ENCODE measurements around the gene ZNF438. TPM values are rescaled to one million over a fixed set of nuclear protein-coding genes. Genes with fewer than 3 reads are reported as not detected.

ZNF438 gene
- total RNA-seq, 2 donors from 2014 or later = 2.7 to 4.3 TPM

DNA sequence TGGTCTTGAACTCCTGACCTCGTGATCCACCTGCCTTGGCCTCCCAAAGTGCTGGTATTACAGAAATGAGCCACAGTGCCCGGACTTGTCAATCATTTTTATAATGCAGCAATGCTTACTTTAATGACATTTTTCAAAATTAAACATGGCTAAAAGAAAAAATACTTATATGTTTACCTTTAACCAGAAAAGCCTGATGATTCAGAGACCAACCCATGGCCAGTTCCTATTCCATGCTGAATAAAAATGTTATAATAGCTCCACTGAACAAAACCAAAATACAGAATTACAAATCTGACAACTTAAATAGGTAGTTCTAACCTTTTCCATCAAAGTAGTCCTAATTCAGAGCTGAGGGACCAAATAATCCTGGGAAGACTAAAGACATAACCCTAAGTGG is 21.6 kb downstream of the ZNF438 start:
- peaks cover 6% of the 10 kb centered on the region for H3K4me1 ChIP-seq
- no peaks in the 10 kb centered on the region for H3K36me3 ChIP-seq

DNA sequence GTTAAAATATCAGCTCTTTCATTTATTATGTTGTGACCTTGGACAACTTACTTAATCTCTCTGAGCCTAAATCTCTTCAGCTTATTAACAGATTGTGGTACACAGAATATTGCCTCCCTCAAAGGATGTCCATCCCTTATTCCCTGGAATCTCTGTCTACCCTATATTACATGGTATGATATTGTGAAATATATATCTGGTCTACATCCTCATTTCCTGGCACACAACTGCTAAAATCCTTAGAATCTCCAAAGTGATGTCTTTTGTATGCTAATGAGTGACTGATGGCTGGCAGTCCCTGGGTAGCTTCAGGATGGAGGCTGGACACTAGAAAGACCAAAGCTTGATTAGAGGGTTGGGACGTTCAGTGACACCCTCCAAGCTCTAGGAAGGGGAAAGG is 25.8 kb downstream of the ZNF438 start:
- Histone ChIP-seq H3K36me3 (no peaks in the 10 kb centered on the region), H3K27me3 (no peaks in the 10 kb centered on the region), H3K27ac (no peak overlapping the region), H3K9me3 (no peaks in the 10 kb centered on the region), H3K4me1 (no peaks in the 10 kb centered on the region), H3K9ac (ENCODE audit: low read depth in 2 of 2, low read length in 2 of 2) (no peak overlapping the region), H3K4me3 (no peak overlapping the region)
- TF ChIP-seq, protein P1, sequence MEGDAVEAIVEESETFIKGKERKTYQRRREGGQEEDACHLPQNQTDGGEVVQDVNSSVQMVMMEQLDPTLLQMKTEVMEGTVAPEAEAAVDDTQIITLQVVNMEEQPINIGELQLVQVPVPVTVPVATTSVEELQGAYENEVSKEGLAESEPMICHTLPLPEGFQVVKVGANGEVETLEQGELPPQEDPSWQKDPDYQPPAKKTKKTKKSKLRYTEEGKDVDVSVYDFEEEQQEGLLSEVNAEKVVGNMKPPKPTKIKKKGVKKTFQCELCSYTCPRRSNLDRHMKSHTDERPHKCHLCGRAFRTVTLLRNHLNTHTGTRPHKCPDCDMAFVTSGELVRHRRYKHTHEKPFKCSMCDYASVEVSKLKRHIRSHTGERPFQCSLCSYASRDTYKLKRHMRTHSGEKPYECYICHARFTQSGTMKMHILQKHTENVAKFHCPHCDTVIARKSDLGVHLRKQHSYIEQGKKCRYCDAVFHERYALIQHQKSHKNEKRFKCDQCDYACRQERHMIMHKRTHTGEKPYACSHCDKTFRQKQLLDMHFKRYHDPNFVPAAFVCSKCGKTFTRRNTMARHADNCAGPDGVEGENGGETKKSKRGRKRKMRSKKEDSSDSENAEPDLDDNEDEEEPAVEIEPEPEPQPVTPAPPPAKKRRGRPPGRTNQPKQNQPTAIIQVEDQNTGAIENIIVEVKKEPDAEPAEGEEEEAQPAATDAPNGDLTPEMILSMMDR (IDR thresholded peaks at IDR 0.05) = no peak
- no peak for DNase-seq
- intact Hi-C loops (cut with DNase I) = no loop called here

More for the DNA sequence above, 21.6 kb downstream of the ZNF438 start:
- Histone ChIP-seq H3K27ac (no peak overlapping the region), H3K27me3 (no peaks in the 10 kb centered on the region), H3K9me3 (no peaks in the 10 kb centered on the region), H3K9ac (ENCODE audit: low read depth in 2 of 2, low read length in 2 of 2) (no peak overlapping the region), H3K4me3 (no peak overlapping the region)
- TF ChIP-seq, protein P1 (IDR thresholded peaks at IDR 0.05) = no peak
- no peak for DNase-seq
- intact Hi-C loops (cut with DNase I) = no loop called here

DNA sequence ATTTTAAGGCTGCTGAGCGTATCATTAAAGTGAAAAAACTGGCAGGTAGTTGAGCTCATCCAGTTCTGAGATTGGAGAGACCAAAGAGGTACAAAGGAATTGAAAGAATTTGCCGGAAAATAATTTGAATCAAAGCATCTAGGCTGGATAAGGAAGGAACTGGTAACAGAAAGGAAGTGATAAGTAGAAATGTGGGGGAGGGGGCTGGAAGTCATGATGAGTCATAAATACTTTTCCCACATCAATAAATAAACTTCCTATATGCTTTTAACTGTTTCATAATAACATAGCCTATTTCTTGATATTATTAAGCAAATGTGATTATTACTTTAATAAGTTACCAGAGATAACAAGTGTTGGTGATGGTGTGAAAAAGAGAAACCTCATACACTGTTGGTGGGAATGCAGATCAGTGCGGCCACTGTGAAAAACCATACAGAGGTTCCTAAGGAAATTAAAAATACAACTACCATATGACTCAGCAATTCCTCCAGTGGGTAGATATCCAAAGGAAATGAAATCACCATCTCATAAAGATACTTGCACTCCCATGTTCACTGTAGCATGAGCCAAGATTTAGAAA is 27.0 kb downstream of the ZNF438 start:
- H3K9me3 ChIP-seq = no peaks in the 10 kb centered on the region
- no peak for DNase-seq
- TF ChIP-seq, protein P1 (IDR thresholded peaks at IDR 0.05) = no peak
- H3K4me3 ChIP-seq = no peak overlapping the region
- H3K4me1 ChIP-seq = no peaks in the 10 kb centered on the region
- no peak overlapping the region for H3K9ac ChIP-seq (ENCODE audit: low read depth in 2 of 2, low read length in 2 of 2)
- no peaks in the 10 kb centered on the region for H3K36me3 ChIP-seq
- intact Hi-C loops (cut with DNase I) = no loop called here
- no peaks in the 10 kb centered on the region for H3K27me3 ChIP-seq
- H3K27ac ChIP-seq = no peak overlapping the region

DNA sequence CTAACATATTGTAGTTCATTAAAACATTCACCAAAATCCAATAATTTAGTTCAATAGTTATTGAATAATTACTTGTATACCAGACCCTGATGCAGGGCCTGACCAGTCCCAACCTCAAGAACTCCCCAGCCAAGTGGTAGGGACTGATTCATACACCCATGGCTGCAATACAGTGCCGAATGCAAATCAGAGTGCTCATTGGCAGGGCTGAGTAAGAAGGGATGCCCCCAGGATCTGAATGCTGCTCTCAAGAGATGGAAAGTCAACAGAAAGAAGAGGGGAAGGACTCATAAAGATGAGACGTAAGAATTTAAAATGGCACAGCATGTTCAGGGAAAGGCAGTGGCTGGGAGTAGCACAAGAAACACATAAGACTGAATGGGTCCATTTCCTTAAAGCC is 29.9 kb downstream of the ZNF438 start:
- no peaks in the 10 kb centered on the region for H3K27me3 ChIP-seq
- peaks cover 8% of the 10 kb centered on the region for H3K4me1 ChIP-seq
- intact Hi-C loops (cut with DNase I) = no loop called here
- H3K4me3 ChIP-seq = no peak overlapping the region
- TF ChIP-seq, protein P1 (IDR thresholded peaks at IDR 0.05) = no peak
- H3K27ac ChIP-seq = no peak overlapping the region
- H3K36me3 ChIP-seq = no peaks in the 10 kb centered on the region
- DNase-seq = no peak
- H3K9me3 ChIP-seq = no peaks in the 10 kb centered on the region
- no peak overlapping the region for H3K9ac ChIP-seq (ENCODE audit: low read depth in 2 of 2, low read length in 2 of 2)

DNA sequence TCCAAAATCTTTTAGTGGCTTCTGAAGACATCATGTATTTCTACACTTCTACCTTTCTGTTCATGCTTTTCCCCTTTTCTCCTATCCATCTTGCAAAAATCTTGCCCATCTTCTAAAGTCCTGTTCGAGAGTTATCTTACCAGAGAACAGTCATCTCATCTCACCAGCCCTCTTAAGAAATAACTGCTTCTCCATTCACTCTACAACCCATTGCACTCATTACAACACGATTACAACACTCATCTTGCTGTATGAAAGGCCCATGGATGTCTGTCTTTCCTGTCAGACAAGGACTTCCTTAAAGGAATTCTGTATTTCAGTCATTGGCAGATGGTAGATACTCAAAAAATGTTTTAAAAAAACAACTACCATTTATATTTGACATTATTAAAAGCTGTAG is 30.8 kb downstream of the ZNF438 start:
- H3K27ac ChIP-seq = no peak overlapping the region
- H3K27me3 ChIP-seq = no peaks in the 10 kb centered on the region
- no peak overlapping the region for H3K4me3 ChIP-seq
- TF ChIP-seq, protein P1 (IDR thresholded peaks at IDR 0.05) = no peak
- H3K9ac ChIP-seq (ENCODE audit: low read depth in 2 of 2, low read length in 2 of 2) = no peak overlapping the region
- intact Hi-C loops (cut with DNase I) = no loop called here
- no peaks in the 10 kb centered on the region for H3K9me3 ChIP-seq
- DNase-seq = no peak
- H3K36me3 ChIP-seq = no peaks in the 10 kb centered on the region
- peaks cover 8% of the 10 kb centered on the region for H3K4me1 ChIP-seq
